Prostate gland (tissue), 2 donors: ENCODE measurements around the gene HECW1. TPM values are rescaled to one million over a fixed set of nuclear protein-coding genes. Genes with fewer than 3 reads are reported as not detected.

Experiments
- DNase-seq: peaks from one replicate; pipeline ENCODE4 v3.0.0-alpha.2; 2019; ENCODE audit warnings: low spot score
- H3K27ac ChIP-seq, 2 donors: fragments of 200-600 bp; sonication (generic); 2 replicates each; pipeline ENCODE4 v1.5.1; 2017 to 2019
- H3K27me3 ChIP-seq: fragments of 200-600 bp; sonication (generic); replicated peaks from 2 replicates; pipeline ENCODE4 v1.5.1; 2019; ENCODE audit not compliant: insufficient read depth
- H3K36me3 ChIP-seq, 2 donors: fragments of 200-600 bp; sonication (generic); 1 replicate in 1 of 2; 2 replicates in 1 of 2; pipeline versions ENCODE4 v1.5.1 to v1.8.1; 2017 to 2019
- H3K4me1 ChIP-seq: fragments of 200-600 bp; sonication (generic); replicated peaks from 2 replicates; pipeline ENCODE4 v1.5.1; 2019
- H3K4me3 ChIP-seq, 2 donors: fragments of 200-600 bp; sonication (generic); 2 replicates each; pipeline ENCODE4 v1.5.1; 2017 to 2019
- H3K9me3 ChIP-seq: fragments of 200-600 bp; sonication (generic); 2 replicates; pipeline ENCODE4 v1.5.1; 2017
- POLR2A ChIP-seq: fragments of 450-650 bp; IDR thresholded peaks from one replicate; pipeline ENCODE4 v1.6.1; 2016; ENCODE audit warnings: antibody characterized with exemption, mild to moderate bottlenecking
- POLR2AphosphoS5 ChIP-seq: sonication (generic); formaldehyde crosslinking; IDR thresholded peaks from one replicate; pipeline ENCODE4 v1.6.1; 2017; ENCODE audit warnings: antibody characterized with exemption
- WGBS: methylation state at CpG from one replicate; pipeline ENCODE4 v1.1.5; 2018; 5-methylcytosine and 5-hydroxymethylcytosine counted together
- intact Hi-C: fragments of 100-400 bp; cut with DNase I; formaldehyde crosslinking; loops from one replicate; pipeline ENCODE4 v1.14.2; 2022
- total RNA-seq, 2 donors: library from RNA; depleted of rRNA; stranded (reverse); fragments of >200 nt; gene quantifications; one replicate each; pipeline ENCODE4 v1.1.0, GENCODE V29; 2016
- TF ChIP-seq, protein P1 (sequence below), 4 experiments: fragments of 200-600 bp in 2 of 4; fragments of 450-650 bp in 2 of 4; sonication (generic) in 2 of 4; IDR thresholded peaks; 1 replicate in 3 of 4; 2 replicates in 1 of 4; pipeline ENCODE4 v1.5.1; 2016 to 2019; ENCODE audit warnings: antibody characterized with exemption in 4 of 4, mild to moderate bottlenecking in 2 of 4, moderate library complexity in 2 of 4

Gene HECW1
- total RNA-seq, 2 donors from 2014 or later, result 1.4 to 10.3 TPM

- DNase-seq, result no peak
- no peaks in the 10 kb centered on the region for H3K9me3 ChIP-seq
- H3K27me3 ChIP-seq, result no peaks in the 10 kb centered on the region
- H3K4me1 ChIP-seq, result no peaks in the 10 kb centered on the region
- WGBS, result 94% methylated on average over 3 of the region's 3 CpGs
- H3K36me3 ChIP-seq, result no peaks in the 10 kb centered on the region
- no peak overlapping the region for H3K27ac ChIP-seq
- intact Hi-C loops, result no loop called here
- TF ChIP-seq POLR2A (no peak), POLR2AphosphoS5 (no peak)
- TF ChIP-seq, protein P1, sequence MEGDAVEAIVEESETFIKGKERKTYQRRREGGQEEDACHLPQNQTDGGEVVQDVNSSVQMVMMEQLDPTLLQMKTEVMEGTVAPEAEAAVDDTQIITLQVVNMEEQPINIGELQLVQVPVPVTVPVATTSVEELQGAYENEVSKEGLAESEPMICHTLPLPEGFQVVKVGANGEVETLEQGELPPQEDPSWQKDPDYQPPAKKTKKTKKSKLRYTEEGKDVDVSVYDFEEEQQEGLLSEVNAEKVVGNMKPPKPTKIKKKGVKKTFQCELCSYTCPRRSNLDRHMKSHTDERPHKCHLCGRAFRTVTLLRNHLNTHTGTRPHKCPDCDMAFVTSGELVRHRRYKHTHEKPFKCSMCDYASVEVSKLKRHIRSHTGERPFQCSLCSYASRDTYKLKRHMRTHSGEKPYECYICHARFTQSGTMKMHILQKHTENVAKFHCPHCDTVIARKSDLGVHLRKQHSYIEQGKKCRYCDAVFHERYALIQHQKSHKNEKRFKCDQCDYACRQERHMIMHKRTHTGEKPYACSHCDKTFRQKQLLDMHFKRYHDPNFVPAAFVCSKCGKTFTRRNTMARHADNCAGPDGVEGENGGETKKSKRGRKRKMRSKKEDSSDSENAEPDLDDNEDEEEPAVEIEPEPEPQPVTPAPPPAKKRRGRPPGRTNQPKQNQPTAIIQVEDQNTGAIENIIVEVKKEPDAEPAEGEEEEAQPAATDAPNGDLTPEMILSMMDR (IDR thresholded peaks at IDR 0.05), result no peak
- H3K4me3 ChIP-seq, result no peak overlapping the region
These were observed 56.6 kb downstream of the HECW1 start for GRCh38 chr7:43169076-43169475.

GRCh38 chr7:43170571-43170970 lies 58.1 kb downstream of the HECW1 start:
- TF ChIP-seq POLR2AphosphoS5 (no peak), POLR2A (no peak)
- TF ChIP-seq, protein P1 (IDR thresholded peaks at IDR 0.05), result no peak
- intact Hi-C loops, result no loop called here
- no peaks in the 10 kb centered on the region for H3K36me3 ChIP-seq
- no peaks in the 10 kb centered on the region for H3K27me3 ChIP-seq
- DNase-seq, result no peak
- H3K27ac ChIP-seq, result no peak overlapping the region
- no peak overlapping the region for H3K4me3 ChIP-seq
- H3K4me1 ChIP-seq, result no peaks in the 10 kb centered on the region
- no peaks in the 10 kb centered on the region for H3K9me3 ChIP-seq
- 48% methylated on average over 3 of the region's 3 CpGs for WGBS

GRCh38 chr7:43175570-43176200 lies 63.2 kb downstream of the HECW1 start:
- no peaks in the 10 kb centered on the region for H3K27me3 ChIP-seq
- no peaks in the 10 kb centered on the region for H3K36me3 ChIP-seq
- no peaks in the 10 kb centered on the region for H3K9me3 ChIP-seq
- no peak for DNase-seq
- TF ChIP-seq POLR2A (no peak), POLR2AphosphoS5 (no peak)
- TF ChIP-seq, protein P1 (IDR thresholded peaks at IDR 0.05), result no peak
- intact Hi-C loops, result no loop called here
- WGBS, result 77% methylated on average over 10 of the region's 10 CpGs
- H3K4me3 ChIP-seq, result no peak overlapping the region
- no peaks in the 10 kb centered on the region for H3K4me1 ChIP-seq
- no peak overlapping the region for H3K27ac ChIP-seq

DNA sequence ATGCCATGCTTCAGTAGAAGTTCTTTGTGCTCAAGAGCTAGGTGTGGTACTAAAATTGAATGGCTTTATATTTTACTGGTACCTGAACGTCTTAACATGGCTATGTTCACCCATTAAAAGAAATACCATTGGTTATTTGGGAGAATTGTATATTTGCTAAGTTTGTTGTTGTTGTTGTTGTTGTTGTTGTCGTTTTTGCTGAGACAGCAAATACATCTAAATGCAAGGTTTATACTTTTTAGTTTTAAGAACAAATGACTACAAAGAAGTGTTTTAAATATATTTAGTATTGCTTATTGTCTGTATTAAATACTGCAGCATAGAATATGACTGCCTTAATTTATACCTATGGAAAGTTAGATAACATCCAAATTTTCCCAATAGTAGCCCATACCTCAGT lies 66.9 kb downstream of the HECW1 start:
- no peak for DNase-seq
- Histone ChIP-seq H3K27me3 (no peaks in the 10 kb centered on the region), H3K4me3 (no peak overlapping the region), H3K36me3 (no peaks in the 10 kb centered on the region), H3K27ac (no peak overlapping the region), H3K4me1 (no peaks in the 10 kb centered on the region), H3K9me3 (no peaks in the 10 kb centered on the region)
- 73% methylated on average over 2 of the region's 2 CpGs for WGBS
- TF ChIP-seq POLR2A (no peak), POLR2AphosphoS5 (no peak)
- TF ChIP-seq, protein P1 (IDR thresholded peaks at IDR 0.05), result no peak
- intact Hi-C loops, result no loop called here

GRCh38 chr7:43192806-43193460 lies 80.5 kb downstream of the HECW1 start:
- TF ChIP-seq POLR2AphosphoS5 (no peak), POLR2A (no peak)
- TF ChIP-seq, protein P1 (IDR thresholded peaks at IDR 0.05), result no peak
- no peak for DNase-seq

More at GRCh38 chr7:43192806-43193460, 80.5 kb downstream of the HECW1 start:
- Histone ChIP-seq H3K27me3 (no peaks in the 10 kb centered on the region), H3K4me3 (no peak overlapping the region), H3K4me1 (no peaks in the 10 kb centered on the region), H3K27ac (no peak overlapping the region), H3K9me3 (no peaks in the 10 kb centered on the region), H3K36me3 (no peaks in the 10 kb centered on the region)
- intact Hi-C loops, result no loop called here
- 89% methylated on average over 7 of the region's 7 CpGs for WGBS
